GM23338 (cell line): ENCODE results near the gene MEN1. TPM values are rescaled to one million over a fixed set of nuclear protein-coding genes. Genes with fewer than 3 reads are reported as not detected.

Experiments used
- ATAC-seq: fragments of 200-7000 bp; cut with Tn5 transposase; 3 replicates; pipeline ENCODE4 v1.9.1; 2020
- DNase-seq: peaks from one replicate; pipeline ENCODE4 v3.0.0-alpha.2; 2015; ENCODE audit warnings: low spot score
- H2AFZ ChIP-seq: fragments of 200-600 bp; sonication (generic); 2 replicates; pipeline ENCODE4 v1.8.0; 2016; ENCODE audit warnings: antibody characterized with exemption, mild to moderate bottlenecking, moderate library complexity
- H3F3A ChIP-seq: fragments of 200-600 bp; sonication (generic); replicated peaks from 2 replicates; pipeline ENCODE4 v1.8.0; 2017; ENCODE audit warnings: antibody characterized with exemption, mixed run types, low read depth
- H3K27ac ChIP-seq: fragments of 200-600 bp; sonication (generic); 2 replicates; pipeline ENCODE4 v1.6.1; 2016; ENCODE audit warnings: low read depth
- H3K27me3 ChIP-seq: fragments of 200-600 bp; sonication (generic); 2 replicates; pipeline ENCODE4 v1.8.0; 2016; ENCODE audit warnings: mild to moderate bottlenecking, mixed run types, moderate library complexity; ENCODE audit not compliant: insufficient read depth
- H3K36me3 ChIP-seq: fragments of 200-600 bp; sonication (generic); 2 replicates; pipeline ENCODE4 v1.8.0; 2016; ENCODE audit warnings: mild to moderate bottlenecking; ENCODE audit not compliant: insufficient read depth
- H3K4me1 ChIP-seq: fragments of 200-600 bp; sonication (generic); 2 replicates; pipeline ENCODE4 v1.8.0; 2016; ENCODE audit warnings: mild to moderate bottlenecking, moderate library complexity; ENCODE audit not compliant: insufficient read depth
- H3K4me2 ChIP-seq: fragments of 200-600 bp; sonication (generic); 2 replicates; pipeline ENCODE4 v1.7.1; 2017; ENCODE audit warnings: mixed run types
- H3K4me3 ChIP-seq: fragments of 200-600 bp; sonication (generic); 2 replicates; pipeline ENCODE4 v1.6.1; 2016; ENCODE audit warnings: mixed run types
- H3K79me2 ChIP-seq: fragments of 200-600 bp; sonication (generic); replicated peaks from 2 replicates; pipeline ENCODE4 v1.8.0; 2017; ENCODE audit warnings: mild to moderate bottlenecking; ENCODE audit not compliant: insufficient read depth
- H3K9me2 ChIP-seq: fragments of 200-600 bp; sonication (generic); 2 replicates; pipeline ENCODE4 v1.8.0; 2017; ENCODE audit not compliant: insufficient read depth
- H4K20me1 ChIP-seq: fragments of 200-600 bp; sonication (generic); replicated peaks from 2 replicates; pipeline ENCODE4 v1.8.0; 2017; ENCODE audit warnings: mild to moderate bottlenecking; ENCODE audit not compliant: insufficient read depth
- H3K27ac Mint-ChIP-seq: 2 replicates; pipeline ENCODE4 v1.8.0; 2020; ENCODE audit warnings: inconsistent platforms, mild to moderate bottlenecking, moderate library complexity, mixed read lengths
- H3K27me3 Mint-ChIP-seq: 3 replicates; pipeline ENCODE4 v1.8.0; 2022; ENCODE audit warnings: low read depth, mild to moderate bottlenecking, moderate library complexity, mixed read lengths, inconsistent platforms; ENCODE audit not compliant: insufficient read depth, poor library complexity
- H3K36me3 Mint-ChIP-seq: 3 replicates; pipeline ENCODE4 v1.8.0; 2021; ENCODE audit warnings: low read depth, mild to moderate bottlenecking, inconsistent platforms, moderate library complexity, mixed read lengths
- H3K4me1 Mint-ChIP-seq: 3 replicates; pipeline ENCODE4 v1.8.0; 2020; ENCODE audit warnings: mild to moderate bottlenecking, inconsistent platforms, mixed read lengths
- H3K4me3 Mint-ChIP-seq: 3 replicates; pipeline ENCODE4 v1.8.0; 2021; ENCODE audit warnings: moderate library complexity, mild to moderate bottlenecking, inconsistent platforms, mixed read lengths
- H3K9me3 Mint-ChIP-seq: 3 replicates; pipeline ENCODE4 v1.8.0; 2020; ENCODE audit warnings: moderate library complexity, mild to moderate bottlenecking, inconsistent platforms, mixed read lengths
- CREB1 ChIP-seq: fragments of 250-450 bp; sonication (Bioruptor Pico); IDR thresholded peaks from 2 replicates; pipeline ENCODE4 v1.5.0; 2020; ENCODE audit warnings: low read depth, mild to moderate bottlenecking, moderate library complexity
- CTCF ChIP-seq, 2 experiments: fragments of 200-600 bp in 1 of 2; sonication (generic) in 1 of 2; conservative IDR thresholded peaks; 2 replicates each; pipeline versions ENCODE4 v1.5.1 to v1.6.1; 2016 to 2017; ENCODE audit warnings: antibody characterized with exemption in 2 of 2, low read depth in 2 of 2, mild to moderate bottlenecking in 2 of 2, moderate library complexity in 1 of 2
- JUNB ChIP-seq: IDR thresholded peaks from one replicate; pipeline ENCODE4 v1.6.1; 2016; ENCODE audit warnings: antibody characterized with exemption; ENCODE audit not compliant: unreplicated experiment
- REST ChIP-seq: IDR thresholded peaks from one replicate; pipeline ENCODE4 v1.6.1; 2018; ENCODE audit warnings: antibody characterized with exemption; ENCODE audit not compliant: unreplicated experiment
- STAT1 ChIP-seq: IDR thresholded peaks from one replicate; pipeline ENCODE4 v1.6.1; 2016; ENCODE audit warnings: antibody characterized with exemption; ENCODE audit not compliant: unreplicated experiment
- ZNF331 ChIP-seq: fragments of 250-450 bp; sonication (Bioruptor Pico); IDR thresholded peaks from 2 replicates; pipeline ENCODE4 v1.5.0; 2020; ENCODE audit warnings: low read depth, mild to moderate bottlenecking, moderate library complexity
- ZNF462 ChIP-seq: fragments of 250-450 bp; sonication (Bioruptor Pico); IDR thresholded peaks from 2 replicates; pipeline ENCODE4 v1.5.0; 2020; ENCODE audit warnings: mild to moderate bottlenecking, moderate library complexity
- polyA plus RNA-seq: library from polyadenylated mRNA; unstranded; fragments of >200 nt; fragmentation: Nextera tagmentation; extraction: Ambion mirVana; gene quantifications from 2 replicates; pipeline ENCODE4 v1.2.1, GENCODE V29; 2016
- total RNA-seq: library from RNA; depleted of rRNA; stranded (reverse); fragments of >200 nt; shearing (Covaris generic); gene quantifications from 2 replicates; pipeline ENCODE4 v1.2.3, GENCODE V29; 2014

The MEN1 gene
- total and polyA plus RNA-seq, 2 experiments from 2014 or later, result 31.6 to 45.2 TPM

- TF ChIP-seq ZNF462, result no peak
- no peak for TF ChIP-seq CTCF (conservative IDR thresholded peaks at IDR 0.05; ENCODE audit: low read depth in 2 of 2)
- TF ChIP-seq STAT1, result no peak
- no peak for TF ChIP-seq ZNF331 (CRISPR knock-in tag)
These were observed 37.9 kb downstream of the MEN1 start (continued) for GRCh38 chr11:64772303-64773018.

GRCh38 chr11:64771861-64772260 lies 38.5 kb downstream of the MEN1 start:
- H3K27me3 ChIP-seq, result no peaks in the 10 kb centered on the region
- H3K36me3 Mint-ChIP-seq, result peaks cover 100% of the 10 kb centered on the region
- peak overlapping the region; percentile 82 for H3K27ac ChIP-seq

More at GRCh38 chr11:64771861-64772260, 38.5 kb downstream of the MEN1 start:
- Mint-ChIP-seq H3K9me3 (no peaks in the 10 kb centered on the region), H3K4me3 (no peak overlapping the region), H3K4me1 (peaks cover 40% of the 10 kb centered on the region), H3K27me3 (peaks cover 16% of the 10 kb centered on the region), H3K27ac (no peak overlapping the region)
- Histone ChIP-seq H3K4me2 (no peak overlapping the region), H3K9me2 (no peaks in the 10 kb centered on the region), H3F3A (peaks cover 93% of the 10 kb centered on the region), H2AFZ (no peak overlapping the region), H3K79me2 (peaks cover 81% of the 10 kb centered on the region), H4K20me1 (peaks cover 94% of the 10 kb centered on the region), H3K4me3 (no peak overlapping the region), H3K36me3 (peaks cover 98% of the 10 kb centered on the region), H3K4me1 (peaks cover 6% of the 10 kb centered on the region)
- DNase-seq (no peak), ATAC-seq (no peak)
- TF ChIP-seq REST (no peak), CREB1 (CRISPR knock-in tag) (no peak), JUNB (no peak)
